GM19324 (cell line): ENCODE measurements around the gene UBE3B.

Source experiments
- ATAC-seq: cut with Tn5 transposase; IDR thresholded peaks from one replicate; pipeline ENCODE4 v1.9.1; 2021; ENCODE audit warnings: mild to moderate bottlenecking, moderate library complexity; ENCODE audit not compliant: unreplicated experiment, low FRiP score

The UBE3B gene

DNA sequence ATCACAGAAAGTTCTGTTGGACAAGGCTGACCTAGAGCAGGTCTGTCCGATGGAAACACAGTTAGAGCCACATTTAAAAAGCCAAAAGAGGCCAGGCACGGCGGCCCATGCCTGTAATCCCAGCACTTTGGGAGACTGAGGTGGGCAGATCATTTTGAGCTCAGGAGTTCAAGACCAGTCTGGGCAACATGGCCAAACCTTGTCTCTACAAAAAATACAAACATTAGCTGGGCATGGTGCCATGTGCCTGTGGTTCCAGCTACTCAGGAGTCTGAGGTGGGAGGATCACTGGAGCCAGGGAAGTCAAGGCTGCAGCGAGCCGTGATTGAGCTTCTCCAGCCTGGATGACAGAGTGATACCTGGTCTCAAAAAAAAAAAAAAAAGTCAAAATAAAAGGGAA is 14.9 kb downstream of the UBE3B start:
- no peak for ATAC-seq

DNA sequence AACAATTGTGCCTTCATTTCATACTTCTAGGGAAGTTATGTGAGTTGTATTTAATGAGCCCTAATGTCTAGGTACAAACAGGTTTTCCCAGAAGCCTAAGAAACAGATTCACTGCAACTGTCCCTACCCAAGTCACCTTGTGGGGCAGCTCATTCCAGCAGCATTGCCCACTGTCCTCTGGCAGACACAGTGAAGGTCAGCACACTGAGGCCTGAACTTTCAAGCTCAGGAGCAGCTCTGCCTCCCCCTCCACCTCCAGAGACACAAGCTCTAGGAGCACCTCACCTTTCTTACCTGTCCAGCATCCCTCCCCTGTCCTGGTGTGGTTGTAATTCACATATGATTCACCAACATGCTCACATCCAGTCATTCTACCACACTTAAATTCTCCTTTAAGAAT is 15.7 kb downstream of the UBE3B start:
- no peak for ATAC-seq

DNA sequence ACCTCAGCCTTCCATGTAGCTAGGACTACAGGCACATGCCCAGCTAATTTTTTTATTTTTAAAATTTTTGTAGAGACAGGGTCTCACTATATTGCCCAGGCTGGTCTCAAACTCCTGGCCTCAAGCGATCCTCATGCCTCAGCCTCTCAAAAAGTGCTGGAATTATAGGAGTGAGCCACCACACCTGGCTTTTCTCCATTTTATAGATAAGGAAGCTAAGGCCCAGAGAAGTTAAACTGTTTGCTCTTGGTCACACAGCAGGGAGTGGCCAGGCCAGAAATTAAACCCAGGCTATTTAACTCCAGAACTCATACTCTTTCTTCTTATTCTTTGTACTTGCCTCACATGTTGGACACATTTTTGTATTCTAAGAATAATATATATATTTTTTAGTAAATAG is 16.5 kb downstream of the UBE3B start:
- ATAC-seq, result no peak

GRCh38 chr12:109494348-109494881 is 17.0 kb downstream of the UBE3B start:
- no peak for ATAC-seq

DNA sequence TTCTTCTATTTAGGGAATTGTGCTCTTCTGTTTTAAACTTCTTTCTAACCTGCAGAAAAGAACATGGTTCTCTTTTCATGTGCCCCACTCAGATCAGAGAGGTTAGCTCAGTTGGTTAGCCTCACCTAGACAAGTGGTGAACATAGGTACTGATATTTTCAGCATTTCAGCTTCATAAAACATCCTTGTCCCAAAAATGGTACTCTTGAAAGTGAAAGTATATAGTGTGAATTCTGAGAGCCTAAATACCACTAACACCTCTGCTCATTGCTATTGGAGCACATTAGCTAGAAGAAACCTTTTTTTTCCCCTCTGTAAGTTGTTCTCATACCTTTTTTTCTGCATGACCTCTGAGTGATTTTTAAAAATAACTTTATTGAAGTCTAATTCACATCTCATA is 17.6 kb downstream of the UBE3B start:
- no peak for ATAC-seq

GRCh38 chr12:109496306-109496705 is 18.9 kb downstream of the UBE3B start:
- ATAC-seq, result no peak

DNA sequence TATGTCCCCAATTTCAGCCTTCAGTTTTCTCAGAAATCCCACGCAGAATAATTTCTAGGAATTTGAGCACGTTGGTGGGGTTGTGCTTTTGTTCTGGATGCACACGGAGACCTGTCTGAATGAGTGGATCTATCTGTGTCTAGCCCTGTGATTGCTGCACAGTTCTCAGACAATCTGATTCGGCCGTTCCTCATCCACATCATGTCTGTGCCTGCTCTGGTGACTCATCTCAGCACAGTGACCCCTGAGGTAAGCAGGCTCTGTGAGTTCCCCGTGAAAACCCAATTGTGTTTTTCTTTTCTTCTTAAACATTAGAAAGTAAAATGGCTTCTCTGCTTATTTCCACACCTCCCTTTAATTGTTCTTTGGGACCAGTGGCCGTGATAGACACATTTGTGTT is 20.2 kb downstream of the UBE3B start:
- ATAC-seq, result no peak

DNA sequence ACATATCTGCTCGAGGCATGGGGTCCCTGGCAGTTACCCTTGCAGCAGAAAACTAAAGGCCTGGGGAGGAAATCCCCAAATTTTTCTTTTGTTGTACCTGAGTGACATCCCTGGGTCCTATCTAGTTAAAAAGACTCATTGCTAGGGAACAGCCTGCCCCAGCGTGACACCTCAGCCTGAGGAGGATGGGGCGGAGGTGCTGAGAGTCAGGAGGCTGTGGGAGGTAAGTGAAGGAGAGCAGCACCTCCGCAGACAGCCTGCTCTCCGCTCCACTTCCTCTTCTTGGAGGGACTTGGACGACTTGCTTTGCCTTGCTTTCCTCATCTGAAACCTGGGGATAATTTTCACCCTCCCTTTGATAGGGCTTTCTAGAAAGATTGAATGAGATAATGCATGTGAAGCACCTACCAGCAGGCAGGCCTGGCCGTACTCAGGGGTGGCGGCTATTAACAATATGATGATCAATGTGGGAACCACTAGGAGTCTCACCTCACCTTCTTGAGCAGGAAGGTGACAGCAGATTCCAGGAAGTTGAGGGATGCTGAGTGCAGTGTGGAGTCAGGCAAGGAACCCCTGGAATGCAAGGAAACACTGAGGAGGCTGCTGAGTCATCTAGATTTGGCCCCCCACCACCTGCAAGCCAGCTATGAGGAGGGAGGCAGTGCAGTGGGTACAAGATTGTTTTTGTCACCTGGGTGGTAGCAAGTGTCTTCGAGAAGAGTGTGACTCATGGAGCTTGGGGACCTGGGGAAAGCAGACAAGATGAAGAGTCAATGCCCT is 23.2 kb downstream of the UBE3B start:
- no peak for ATAC-seq

GRCh38 chr12:109501299-109501698 is 23.9 kb downstream of the UBE3B start:
- ATAC-seq, result no peak

- ATAC-seq, result no peak
These were observed 24.9 kb downstream of the UBE3B start for GRCh38 chr12:109502332-109502731.

GRCh38 chr12:109503611-109504010 is 26.2 kb downstream of the UBE3B start:
- no peak for ATAC-seq

DNA sequence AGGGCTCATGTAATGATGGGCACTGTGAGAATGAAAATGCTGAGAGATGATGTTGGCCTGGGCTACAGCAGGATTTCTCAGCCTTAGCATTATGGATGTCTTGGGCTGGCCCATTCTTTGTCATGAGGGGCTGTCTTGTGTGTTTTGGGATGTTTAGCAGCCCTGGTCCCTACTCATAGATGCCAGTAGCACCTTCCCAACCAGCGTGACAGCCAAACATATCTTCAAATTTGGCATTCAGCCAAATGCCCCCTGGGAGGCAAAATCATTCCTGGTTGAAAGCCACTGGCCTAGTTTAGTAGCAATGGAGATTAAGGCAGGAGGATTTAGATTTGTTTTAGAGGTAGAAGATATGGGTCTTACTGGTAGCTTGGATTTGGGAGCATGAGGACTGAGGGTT is 26.6 kb downstream of the UBE3B start:
- no peak for ATAC-seq

DNA sequence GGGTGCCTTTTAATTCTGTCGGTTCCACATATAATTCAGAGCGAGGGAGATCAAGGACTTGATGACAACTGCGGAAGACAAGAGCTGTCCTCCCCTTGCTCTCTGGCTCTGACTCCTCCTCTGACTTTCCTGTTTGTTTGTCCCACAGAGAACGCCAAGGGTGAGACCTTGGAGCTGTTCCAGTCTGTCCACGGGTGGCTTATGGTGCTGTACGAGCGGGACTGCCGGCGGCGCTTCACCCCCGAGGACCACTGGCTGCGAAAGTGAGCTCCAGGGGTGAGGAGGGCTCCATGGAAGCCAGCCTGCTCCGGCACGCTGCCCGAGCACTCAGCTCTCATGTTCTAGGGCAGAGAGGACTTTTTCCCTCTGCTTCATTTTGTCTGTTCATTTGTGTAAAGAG is 32.8 kb downstream of the UBE3B start:
- no peak for ATAC-seq

DNA sequence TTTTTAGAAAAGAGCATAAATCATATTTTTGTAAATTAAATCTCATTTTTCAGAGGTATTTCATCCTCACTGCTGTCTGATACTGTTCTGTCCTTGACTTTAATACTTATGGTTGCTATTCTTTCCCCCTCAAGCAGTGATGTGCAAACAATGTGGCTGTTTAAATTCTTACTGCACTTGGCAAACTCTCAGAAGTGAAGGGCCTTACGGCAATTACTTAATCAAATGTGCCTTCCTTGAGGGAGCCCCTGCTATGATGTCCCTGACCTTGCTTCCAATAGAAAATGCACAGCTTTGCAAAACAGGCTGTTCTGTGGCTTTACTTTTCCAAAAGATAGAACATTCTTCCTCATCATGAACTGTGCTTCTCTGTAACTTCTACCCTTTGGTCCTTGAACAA is 35.2 kb downstream of the UBE3B start:
- no peak for ATAC-seq

DNA sequence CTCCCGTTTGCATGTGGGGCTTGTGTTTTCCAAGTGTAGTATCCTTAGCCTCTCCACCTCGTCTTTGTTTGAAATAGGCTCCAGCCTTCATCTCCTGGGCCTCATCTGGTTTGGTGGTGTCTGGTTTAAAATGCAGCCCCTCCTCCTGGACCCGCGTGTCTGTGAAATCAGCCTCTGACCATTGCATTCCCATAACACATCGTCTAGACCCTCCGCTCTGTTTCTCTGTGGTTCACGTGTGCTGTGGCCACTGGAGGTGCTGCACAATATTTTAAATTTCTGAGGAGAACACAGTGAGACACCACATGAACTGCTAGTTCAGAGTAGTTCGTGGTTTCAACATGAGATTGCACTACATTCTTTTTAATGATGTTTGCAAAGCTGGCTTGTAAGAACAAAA is 35.6 kb downstream of the UBE3B start:
- ATAC-seq, result no peak

DNA sequence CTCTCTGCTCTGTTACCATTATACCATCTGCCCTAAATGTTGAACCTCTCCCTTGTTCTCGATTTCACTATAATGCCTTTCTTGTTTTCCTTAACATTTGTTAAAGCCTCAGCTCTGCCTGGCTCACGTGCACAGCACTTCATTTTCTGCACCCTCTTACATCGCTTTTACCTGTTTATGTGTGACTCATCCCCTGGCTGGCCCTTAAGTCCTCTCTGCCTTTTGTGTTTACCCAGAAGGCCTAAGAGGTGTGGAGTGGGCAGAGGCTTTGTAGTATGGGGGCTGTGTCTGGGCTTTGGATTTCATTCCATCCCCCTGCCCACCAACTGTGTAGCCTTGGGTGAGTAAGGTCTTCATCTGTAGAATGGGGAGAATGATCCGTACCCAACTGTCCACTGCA is 36.5 kb downstream of the UBE3B start:
- no peak for ATAC-seq

GRCh38 chr12:109517619-109518018 is 40.2 kb downstream of the UBE3B start:
- ATAC-seq, result no peak

GRCh38 chr12:109518820-109519665 is 41.6 kb downstream of the UBE3B start:
- ATAC-seq, result no peak

DNA sequence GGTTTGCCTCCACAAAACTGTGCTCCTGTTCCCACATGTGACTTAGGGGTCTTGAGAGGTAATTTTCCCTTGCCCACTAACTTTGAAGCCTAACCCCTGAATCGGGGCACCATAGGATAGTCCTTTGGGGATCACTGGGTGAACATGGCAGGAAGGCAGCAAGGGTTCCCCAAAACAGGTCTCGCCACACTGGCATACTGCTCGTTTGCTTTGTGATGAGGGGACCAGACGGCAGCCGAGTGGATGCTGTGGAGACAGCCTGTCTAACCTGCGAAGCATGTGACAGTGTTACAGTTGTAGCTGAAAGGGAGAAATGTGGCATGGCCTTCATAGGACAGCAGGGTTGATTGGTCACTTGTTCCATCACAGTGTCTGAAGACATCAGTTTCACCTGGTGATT is 42.4 kb downstream of the UBE3B start:
- no peak for ATAC-seq

GRCh38 chr12:109521831-109522230 is 44.4 kb downstream of the UBE3B start:
- no peak for ATAC-seq

GRCh38 chr12:109523071-109523470 is 45.6 kb downstream of the UBE3B start:
- ATAC-seq, result no peak

GRCh38 chr12:109523504-109523903 is 46.1 kb downstream of the UBE3B start:
- ATAC-seq, result no peak
